ENCODE data around the gene TRAF4.
A peak's percentile ranks its signal among the peaks of the same experiment; 100 is the strongest.

Gene TRAF4

GRCh38 chr17:28712032-28712704 is 31.6 kb upstream of the TRAF4 start:
- no peak overlapping the region for H3K4me3 ChIP-seq
- no peak overlapping the region for H3K9ac ChIP-seq (ENCODE audit: insufficient read length)
- peaks cover 28% of the 10 kb centered on the region; the same call in 1 of the 2 replicates for H3K36me3 ChIP-seq (ENCODE audit: insufficient read depth, low read length)
- no peak for DNase-seq (ENCODE audit: low read depth, low spot score)
- no peaks in the 10 kb centered on the region for H3K9me3 ChIP-seq (ENCODE audit: low read depth, low read length)
- TF ChIP-seq EZH2 (IDR thresholded peaks at IDR 0.05) (no peak), FOXP2 (optimal IDR thresholded peaks at IDR 0.05; ENCODE audit: control extremely low read depth, extremely low read length, insufficient read depth) (no peak), POLR2AphosphoS5 (IDR thresholded peaks at IDR 0.05; ENCODE audit: borderline replicate concordance, low read depth, low read length) (no peak)
- H3K27ac ChIP-seq = peak overlapping the region; percentile 50

- Histone ChIP-seq H3K36me3 (ENCODE audit: insufficient read depth, low read length) (peaks cover 28% of the 10 kb centered on the region; the same call in 1 of the 2 replicates), H3K9me3 (ENCODE audit: low read depth, low read length) (no peaks in the 10 kb centered on the region), H3K9ac (ENCODE audit: insufficient read length) (no peak overlapping the region), H3K4me3 (no peak overlapping the region), H3K27ac (peak overlapping the region; percentile 50)
- TF ChIP-seq FOXP2 (optimal IDR thresholded peaks at IDR 0.05; ENCODE audit: control extremely low read depth, extremely low read length, insufficient read depth) = no peak
- no peak for TF ChIP-seq EZH2 (IDR thresholded peaks at IDR 0.05)
- TF ChIP-seq POLR2AphosphoS5 (IDR thresholded peaks at IDR 0.05; ENCODE audit: borderline replicate concordance, low read depth, low read length) = no peak
- DNase-seq (ENCODE audit: low read depth, low spot score) = no peak
These were observed 31.0 kb upstream of the TRAF4 start for GRCh38 chr17:28712705-28713415.

GRCh38 chr17:28714281-28714680 is 29.5 kb upstream of the TRAF4 start:
- no peaks in the 10 kb centered on the region for H3K9me3 ChIP-seq (ENCODE audit: low read depth, low read length)
- no peak for DNase-seq (ENCODE audit: low read depth, low spot score)
- no peak overlapping the region for H3K4me3 ChIP-seq
- peaks cover 28% of the 10 kb centered on the region; the same call in 1 of the 2 replicates for H3K36me3 ChIP-seq (ENCODE audit: insufficient read depth, low read length)
- H3K27ac ChIP-seq = no peak overlapping the region
- no peak overlapping the region for H3K9ac ChIP-seq (ENCODE audit: insufficient read length)
- TF ChIP-seq EZH2 (IDR thresholded peaks at IDR 0.05) (no peak), FOXP2 (optimal IDR thresholded peaks at IDR 0.05; ENCODE audit: control extremely low read depth, extremely low read length, insufficient read depth) (no peak), POLR2AphosphoS5 (IDR thresholded peaks at IDR 0.05; ENCODE audit: borderline replicate concordance, low read depth, low read length) (no peak)

DNA sequence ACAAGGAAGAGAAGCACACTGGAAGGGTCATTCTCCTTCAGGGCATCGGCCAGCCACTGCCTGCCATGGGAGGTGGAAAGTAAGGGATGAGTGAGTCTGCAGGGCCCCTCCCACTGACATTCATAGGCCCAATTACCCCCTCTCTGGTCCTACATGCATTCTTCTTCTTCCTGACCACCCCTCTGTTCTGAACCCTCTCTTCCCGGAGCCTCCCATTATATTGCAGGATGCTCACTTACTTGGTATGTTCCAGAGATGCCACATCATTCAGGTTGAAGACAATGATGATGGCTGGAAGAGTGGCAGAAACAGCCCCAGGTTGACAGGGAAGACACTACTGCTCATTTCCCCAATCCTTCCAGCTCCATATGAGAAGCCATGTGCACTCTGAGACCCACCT is 28.6 kb upstream of the TRAF4 start:
- Histone ChIP-seq H3K4me3 (no peak overlapping the region), H3K27ac (no peak overlapping the region), H3K9me3 (ENCODE audit: low read depth, low read length) (no peaks in the 10 kb centered on the region), H3K9ac (ENCODE audit: insufficient read length) (no peak overlapping the region), H3K36me3 (ENCODE audit: insufficient read depth, low read length) (peaks cover 29% of the 10 kb centered on the region)
- DNase-seq (ENCODE audit: low read depth, low spot score) = no peak
- no peak for TF ChIP-seq POLR2AphosphoS5 (IDR thresholded peaks at IDR 0.05; ENCODE audit: borderline replicate concordance, low read depth, low read length)

- Histone ChIP-seq H3K9ac (ENCODE audit: insufficient read length) (peak overlapping the region; percentile 96), H3K27ac (peak overlapping the region; percentile 89), H3K4me3 (peak overlapping the region; percentile 92), H3K36me3 (ENCODE audit: insufficient read depth, low read length) (peaks cover 47% of the 10 kb centered on the region), H3K9me3 (ENCODE audit: low read depth, low read length) (no peaks in the 10 kb centered on the region)
- TF ChIP-seq EZH2 (IDR thresholded peaks at IDR 0.05) = no peak
- no peak for TF ChIP-seq FOXP2 (optimal IDR thresholded peaks at IDR 0.05; ENCODE audit: control extremely low read depth, extremely low read length, insufficient read depth)
- no peak; the same call in 1 of the 2 replicates for TF ChIP-seq POLR2AphosphoS5 (IDR thresholded peaks at IDR 0.05; ENCODE audit: borderline replicate concordance, low read depth, low read length)
- DNase-seq (ENCODE audit: low read depth, low spot score) = no peak
These were observed 26.9 kb upstream of the TRAF4 start for GRCh38 chr17:28716740-28717577.

- H3K4me3 ChIP-seq = peak within 1 kb of the TSS; percentile 92
- peak; percentile 70 for TF ChIP-seq POLR2AphosphoS5 (IDR thresholded peaks at IDR 0.05; ENCODE audit: borderline replicate concordance, low read depth, low read length)
- no peak for TF ChIP-seq FOXP2 (optimal IDR thresholded peaks at IDR 0.05; ENCODE audit: control extremely low read depth, extremely low read length, insufficient read depth)
- peaks cover 54% of the 10 kb centered on the region for H3K36me3 ChIP-seq (ENCODE audit: insufficient read depth, low read length)
- peak within 1 kb of the TSS; percentile 89 for H3K27ac ChIP-seq
- H3K9ac ChIP-seq (ENCODE audit: insufficient read length) = peak within 1 kb of the TSS; percentile 96
- H3K9me3 ChIP-seq (ENCODE audit: low read depth, low read length) = no peaks in the 10 kb centered on the region
- no peak for DNase-seq (ENCODE audit: low read depth, low spot score)
These were observed 26.1 kb upstream of the TRAF4 start, which contains the start of gene RAB34 for GRCh38 chr17:28717578-28718332. RAB34 (minus strand) TSS chr17:28717868; CDS start chr17:28717266, 602 bp downstream.

DNA sequence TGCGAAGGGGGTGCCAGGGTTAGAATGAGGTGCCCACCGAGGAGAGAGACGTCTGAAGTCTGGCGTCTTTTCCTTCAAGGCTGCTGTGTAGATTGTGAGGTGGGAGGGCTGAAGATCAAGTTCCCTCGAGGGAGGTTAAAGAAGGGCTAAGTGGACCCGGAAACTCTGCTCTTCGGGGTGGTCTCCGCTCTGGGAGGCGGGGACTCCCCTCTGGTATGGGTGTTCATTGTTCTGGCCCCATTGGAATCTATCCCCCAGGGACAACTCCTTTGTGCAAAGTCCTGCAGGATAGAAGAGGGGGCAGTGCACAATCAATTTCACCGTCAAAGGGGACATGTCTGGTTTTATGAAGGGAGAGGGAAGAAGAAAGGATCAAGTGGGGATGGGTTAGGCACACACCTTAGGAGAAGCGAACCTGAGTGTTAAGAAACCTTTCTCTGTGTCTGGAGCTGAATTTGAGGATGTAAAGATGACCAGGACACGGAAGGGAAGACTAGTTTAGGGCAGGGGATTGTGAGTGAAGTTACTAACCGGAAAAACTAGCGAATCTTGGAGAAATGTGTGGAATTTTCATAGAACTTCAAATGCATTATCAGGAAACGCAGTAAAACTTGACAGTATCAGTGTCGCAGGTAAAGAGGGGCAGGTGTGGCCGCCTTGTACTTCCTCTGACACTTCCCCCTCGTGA is 25.3 kb upstream of the TRAF4 start:
- Histone ChIP-seq H3K4me3 (peak overlapping the region; percentile 92), H3K27ac (peak overlapping the region; percentile 89), H3K9ac (ENCODE audit: insufficient read length) (peak overlapping the region; percentile 78), H3K9me3 (ENCODE audit: low read depth, low read length) (no peaks in the 10 kb centered on the region), H3K36me3 (ENCODE audit: insufficient read depth, low read length) (peaks cover 58% of the 10 kb centered on the region)
- TF ChIP-seq POLR2AphosphoS5 (IDR thresholded peaks at IDR 0.05; ENCODE audit: borderline replicate concordance, low read depth, low read length) = no peak; the same call in 1 of the 2 replicates
- no peak for TF ChIP-seq FOXP2 (optimal IDR thresholded peaks at IDR 0.05; ENCODE audit: control extremely low read depth, extremely low read length, insufficient read depth)
- TF ChIP-seq EZH2 (IDR thresholded peaks at IDR 0.05) = no peak
- no peak for DNase-seq (ENCODE audit: low read depth, low spot score)
